ENCODE data around the gene POPDC3. TPM values are rescaled to one million over a fixed set of nuclear protein-coding genes. Genes with fewer than 3 reads are reported as not detected.

The POPDC3 gene
- total RNA-seq, 1 experiment from 2014 or later = 5.7 TPM

- H4K8ac ChIP-seq (replicated peaks; ENCODE audit: insufficient read length, low read depth, low read length) = no peak overlapping the region
- no peaks in the 10 kb centered on the region for H3K9me3 ChIP-seq (ENCODE audit: control insufficient read depth, low read depth, low read length)
- no peak overlapping the region for H2AK5ac ChIP-seq (ENCODE audit: insufficient read length, low read length)
- H3K23me2 ChIP-seq (ENCODE audit: insufficient read length, low read depth, low read length, poor library complexity, severe bottlenecking) = no peaks in the 10 kb centered on the region
- H3K4me3 Mint-ChIP-seq = no peak overlapping the region
- no peaks in the 10 kb centered on the region for H4K20me1 ChIP-seq (ENCODE audit: control insufficient read depth, insufficient read depth, insufficient read length)
- no peak overlapping the region for H3K4me2 ChIP-seq (ENCODE audit: insufficient read depth, insufficient read length, low read length)
- H3K9me3 Mint-ChIP-seq = no peaks in the 10 kb centered on the region; a peak in 1 of 5 replicates
- no peak overlapping the region for H2BK120ac ChIP-seq (ENCODE audit: low read depth, low read length, poor library complexity, severe bottlenecking)
- H3K27ac Mint-ChIP-seq = no peak overlapping the region
- peaks cover 2 to 7% (median 7%) of the 10 kb centered on the region in 3 experiments for H3K36me3 Mint-ChIP-seq (ENCODE audit: insufficient read depth in 1 of 3, low read depth in 3 of 3)
- H2BK15ac ChIP-seq (ENCODE audit: low read depth, low read length) = no peak overlapping the region
- no peak overlapping the region for H4K91ac ChIP-seq (ENCODE audit: insufficient read length, low read depth, low read length)
- no peak overlapping the region for H2AFZ ChIP-seq (ENCODE audit: low read length)
- H3K23ac ChIP-seq (ENCODE audit: insufficient read length, low read depth, low read length) = no peak overlapping the region
- TF ChIP-seq, protein P1, sequence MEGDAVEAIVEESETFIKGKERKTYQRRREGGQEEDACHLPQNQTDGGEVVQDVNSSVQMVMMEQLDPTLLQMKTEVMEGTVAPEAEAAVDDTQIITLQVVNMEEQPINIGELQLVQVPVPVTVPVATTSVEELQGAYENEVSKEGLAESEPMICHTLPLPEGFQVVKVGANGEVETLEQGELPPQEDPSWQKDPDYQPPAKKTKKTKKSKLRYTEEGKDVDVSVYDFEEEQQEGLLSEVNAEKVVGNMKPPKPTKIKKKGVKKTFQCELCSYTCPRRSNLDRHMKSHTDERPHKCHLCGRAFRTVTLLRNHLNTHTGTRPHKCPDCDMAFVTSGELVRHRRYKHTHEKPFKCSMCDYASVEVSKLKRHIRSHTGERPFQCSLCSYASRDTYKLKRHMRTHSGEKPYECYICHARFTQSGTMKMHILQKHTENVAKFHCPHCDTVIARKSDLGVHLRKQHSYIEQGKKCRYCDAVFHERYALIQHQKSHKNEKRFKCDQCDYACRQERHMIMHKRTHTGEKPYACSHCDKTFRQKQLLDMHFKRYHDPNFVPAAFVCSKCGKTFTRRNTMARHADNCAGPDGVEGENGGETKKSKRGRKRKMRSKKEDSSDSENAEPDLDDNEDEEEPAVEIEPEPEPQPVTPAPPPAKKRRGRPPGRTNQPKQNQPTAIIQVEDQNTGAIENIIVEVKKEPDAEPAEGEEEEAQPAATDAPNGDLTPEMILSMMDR (conservative IDR thresholded peaks at IDR 0.05) = no peak
- WGBS (ENCODE audit: extremely low coverage, insufficient read length, low lambda C conversion rate) = no CpG with 5 or more reads among the region's 6 CpGs
- no peak for DNase-seq
- no peak overlapping the region for H3K4ac ChIP-seq (ENCODE audit: low read depth, low read length)
- H2BK12ac ChIP-seq (ENCODE audit: insufficient read length, low read depth, low read length) = no peak overlapping the region
- H3K18ac ChIP-seq (ENCODE audit: insufficient read length, low read depth, low read length) = no peak overlapping the region
- no peak overlapping the region for H4K5ac ChIP-seq (ENCODE audit: insufficient read length, low read depth, low read length)
- H3K14ac ChIP-seq (ENCODE audit: insufficient read depth, low read length) = no peak overlapping the region
- no peak overlapping the region for H2BK20ac ChIP-seq (ENCODE audit: low read depth, low read length, poor library complexity, severe bottlenecking)
- H3K27me3 ChIP-seq (ENCODE audit: insufficient read depth, low read length) = no peaks in the 10 kb centered on the region
- no peaks in the 10 kb centered on the region for H3K79me1 ChIP-seq (ENCODE audit: insufficient read depth, low read depth, low read length, poor library complexity, severe bottlenecking)
- H3K79me2 ChIP-seq (ENCODE audit: insufficient read depth, low read length) = no peaks in the 10 kb centered on the region
- peaks cover 2% of the 10 kb centered on the region; the same call in 1 of the 2 replicates for H3K4me1 ChIP-seq (ENCODE audit: insufficient read depth, low read length)
- H3K9ac ChIP-seq (ENCODE audit: extremely low read depth, insufficient read length, low read length) = no peak overlapping the region
- H3K4me1 Mint-ChIP-seq = peaks cover 9 to 12% of the 10 kb centered on the region in 2 experiments
- H3K56ac ChIP-seq (ENCODE audit: insufficient read length, low read depth, low read length) = no peak overlapping the region
- no peaks in the 10 kb centered on the region for H3K27me3 Mint-ChIP-seq (ENCODE audit: low read depth)
- no peak overlapping the region for H2BK5ac ChIP-seq (ENCODE audit: insufficient read length, low read length)
- no peak overlapping the region for H3K27ac ChIP-seq (ENCODE audit: insufficient read length, low read depth, low read length)
- no peak overlapping the region for H3T11ph ChIP-seq (ENCODE audit: low read length)
Measured at GRCh38 chr6:105122717-105123116, 57.1 kb downstream of the POPDC3 start.
